Frontal cortex (tissue), 4 donors: ENCODE data around the gene ANKRD33. TPM values are rescaled to one million over a fixed set of nuclear protein-coding genes. Genes with fewer than 3 reads are reported as not detected.
"Not testable (repeated sequence)": the region's sequence is repeated elsewhere in the genome, so short reads cannot be mapped to it uniquely, and the experiment has no call there.

ENCODE experiments used
- DNase-seq, 2 donors: peaks; one replicate each; pipeline ENCODE4 v3.0.0; 2012; ENCODE audit warnings: low spot score in 2 of 2
- FAIRE-seq: peaks from 2 replicates; lab custom pipeline; 2012; peaks lifted over from hg19 to GRCh38; lab: Jason Lieb, UNC
- total RNA-seq: library from RNA; depleted of rRNA; stranded (reverse); fragments of >200 nt; gene quantifications from one replicate; pipeline ENCODE4 v1.2.3, GENCODE V29; 2014
- donor health status: control.
- donor health status: control.
- donor health status: control.

ANKRD33 gene
- total RNA-seq, 1 donor from 2014 or later = not detected

DNA sequence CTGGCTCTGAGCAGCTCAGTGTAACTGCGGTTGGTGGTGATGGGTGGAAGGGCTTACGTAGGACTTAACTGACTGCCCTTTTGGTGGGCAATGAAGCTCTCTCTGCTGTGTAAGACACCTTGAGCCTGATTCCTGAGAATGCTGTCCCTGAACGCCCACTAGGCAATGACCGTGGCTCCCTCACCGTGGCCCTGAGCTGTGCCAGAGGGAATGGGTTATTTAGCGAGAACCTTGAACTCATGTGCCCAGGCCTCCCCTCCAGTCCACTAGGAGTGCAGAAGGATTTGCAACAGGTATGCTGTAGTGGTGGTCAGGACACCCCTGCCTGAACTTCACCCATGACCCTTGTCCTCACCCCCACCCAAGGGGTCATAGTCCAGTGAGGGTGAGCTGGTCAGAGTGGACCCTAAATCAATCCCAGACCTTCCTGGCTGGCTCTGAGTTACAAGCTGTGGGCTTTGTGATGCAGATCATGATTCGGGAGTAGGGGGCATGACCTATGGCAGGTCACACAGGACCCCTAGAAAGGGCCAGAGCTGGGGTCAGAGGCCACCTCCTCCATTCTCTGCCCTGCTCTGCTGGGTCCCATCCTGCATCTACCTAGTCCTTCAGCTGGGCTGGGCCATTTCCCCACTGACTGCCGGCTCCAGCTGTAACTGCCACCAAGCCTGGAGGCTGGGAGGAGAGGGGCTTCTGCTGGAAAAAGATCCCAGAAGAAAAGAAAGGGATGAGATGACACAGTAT is 14.5 kb upstream of the ANKRD33 start:
- DNase-seq (no peak), FAIRE-seq (no peak)

DNA sequence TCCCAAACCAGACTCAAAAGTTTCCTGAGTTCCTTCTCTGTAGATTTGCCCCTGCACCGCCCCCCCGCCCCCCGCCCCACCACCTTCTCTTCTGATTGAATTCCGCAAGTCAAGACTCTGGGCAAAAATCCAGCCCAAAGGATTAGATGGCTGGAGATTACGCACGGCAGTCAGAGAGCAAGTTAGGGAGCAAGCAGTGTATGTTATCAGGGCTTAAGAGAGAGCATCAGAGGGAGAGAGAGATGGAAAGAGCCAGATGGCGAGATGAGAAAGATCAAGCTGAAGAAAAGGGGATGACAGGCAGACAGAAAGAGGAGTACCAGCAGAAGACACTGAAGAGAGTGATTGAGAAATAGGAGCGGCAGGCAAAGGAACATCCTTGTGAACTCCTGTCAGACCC is 13.9 kb upstream of the ANKRD33 start:
- FAIRE-seq (no peak), DNase-seq (no peak)

DNA sequence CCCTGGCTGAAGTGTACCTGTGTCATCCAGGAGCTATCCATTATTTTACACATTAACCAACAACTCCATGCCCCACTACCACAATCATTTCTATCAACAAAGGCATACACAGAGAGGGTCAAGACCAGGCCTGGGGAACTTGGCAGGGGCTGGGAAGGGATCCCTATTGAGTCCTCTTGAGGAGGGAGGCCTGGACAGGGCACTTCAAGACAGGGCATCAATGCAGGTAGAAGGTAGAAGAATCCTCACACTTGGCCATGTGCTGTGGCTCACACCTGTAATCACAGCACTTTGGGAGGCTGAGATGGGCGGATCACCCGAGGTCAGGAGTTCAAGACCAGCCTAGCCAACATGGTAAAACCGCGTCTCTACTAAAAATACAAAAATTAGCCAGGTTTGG is 13.4 kb upstream of the ANKRD33 start:
- FAIRE-seq (no peak), DNase-seq (no peak)

GRCh38 chr12:51879102-51879501 is 8.8 kb upstream of the ANKRD33 start:
- FAIRE-seq = no peak
- DNase-seq = no peak

- DNase-seq (no peak), FAIRE-seq (no peak)
Measured at GRCh38 chr12:51883295-51883694, 4.6 kb upstream of the ANKRD33 start.

DNA sequence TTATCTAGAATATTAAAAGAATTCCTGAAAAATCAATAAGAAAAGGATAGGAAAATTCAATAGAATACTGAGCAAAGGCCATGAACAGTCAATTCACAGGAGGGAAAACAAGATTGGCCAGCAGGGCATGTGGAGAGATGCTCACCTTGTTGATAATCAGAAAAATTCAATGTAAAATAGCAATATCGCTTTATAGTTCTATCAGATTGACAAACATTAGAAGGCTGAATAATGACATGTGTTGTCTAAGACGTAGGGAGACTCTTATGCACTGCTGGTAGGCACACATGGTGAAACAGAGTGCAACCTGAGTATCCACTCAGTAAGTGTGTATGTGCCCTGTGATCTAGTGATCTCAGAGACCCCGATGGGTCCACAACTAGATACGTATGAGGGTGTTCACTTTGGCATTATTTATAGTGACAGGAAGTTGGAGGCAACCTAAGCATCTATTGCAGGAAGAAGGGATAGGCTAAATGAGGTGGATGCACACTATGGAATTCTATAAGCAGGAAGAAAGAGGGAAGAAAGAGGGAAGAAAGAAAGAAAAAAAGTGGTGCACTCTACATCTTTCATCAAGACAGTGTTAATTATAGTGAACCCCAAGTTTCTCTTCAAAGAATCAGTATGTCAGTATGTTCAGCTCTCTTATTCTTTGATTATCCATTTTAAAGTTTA is 3.8 kb upstream of the ANKRD33 start:
- DNase-seq = no peak
- FAIRE-seq = no peak

- FAIRE-seq (no peak), DNase-seq (no peak)
Measured at GRCh38 chr12:51884676-51885229, 3.1 kb upstream of the ANKRD33 start.

DNA sequence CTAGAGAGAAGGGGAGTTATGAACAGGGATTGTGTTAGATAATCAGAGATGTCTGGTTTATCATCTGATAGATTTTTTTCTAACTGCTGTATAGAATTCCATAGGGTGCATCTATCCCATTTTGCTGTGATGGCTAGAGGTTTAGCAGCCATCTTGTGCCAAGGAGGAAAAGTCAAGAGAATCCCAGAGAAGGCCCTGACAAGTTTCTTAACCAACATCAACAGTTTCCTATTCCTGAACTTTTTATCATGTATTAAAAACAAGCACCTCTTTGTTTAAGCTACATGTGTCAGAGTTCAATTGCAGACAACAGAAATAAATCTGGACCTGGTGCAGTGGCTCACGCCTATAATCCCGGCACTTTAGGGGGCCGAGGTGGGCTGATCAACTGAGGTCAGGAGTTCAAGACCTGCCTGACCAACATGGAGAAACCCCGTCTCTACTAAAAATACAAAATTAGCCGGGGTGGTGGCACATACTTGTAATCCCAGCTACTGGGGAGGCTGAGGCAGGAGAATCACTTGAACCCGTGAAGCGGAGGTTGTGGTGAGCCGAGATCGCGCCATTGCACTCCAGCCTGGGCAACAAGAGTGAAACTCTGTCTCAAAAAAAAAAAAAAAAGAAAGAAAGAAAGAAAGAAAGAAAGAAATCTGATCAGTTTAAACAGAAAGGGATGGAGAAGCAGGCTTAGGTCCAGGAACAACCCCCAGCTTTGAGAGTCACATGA is 2.4 kb upstream of the ANKRD33 start:
- FAIRE-seq, DNase-seq: not testable (repeated sequence)

DNA sequence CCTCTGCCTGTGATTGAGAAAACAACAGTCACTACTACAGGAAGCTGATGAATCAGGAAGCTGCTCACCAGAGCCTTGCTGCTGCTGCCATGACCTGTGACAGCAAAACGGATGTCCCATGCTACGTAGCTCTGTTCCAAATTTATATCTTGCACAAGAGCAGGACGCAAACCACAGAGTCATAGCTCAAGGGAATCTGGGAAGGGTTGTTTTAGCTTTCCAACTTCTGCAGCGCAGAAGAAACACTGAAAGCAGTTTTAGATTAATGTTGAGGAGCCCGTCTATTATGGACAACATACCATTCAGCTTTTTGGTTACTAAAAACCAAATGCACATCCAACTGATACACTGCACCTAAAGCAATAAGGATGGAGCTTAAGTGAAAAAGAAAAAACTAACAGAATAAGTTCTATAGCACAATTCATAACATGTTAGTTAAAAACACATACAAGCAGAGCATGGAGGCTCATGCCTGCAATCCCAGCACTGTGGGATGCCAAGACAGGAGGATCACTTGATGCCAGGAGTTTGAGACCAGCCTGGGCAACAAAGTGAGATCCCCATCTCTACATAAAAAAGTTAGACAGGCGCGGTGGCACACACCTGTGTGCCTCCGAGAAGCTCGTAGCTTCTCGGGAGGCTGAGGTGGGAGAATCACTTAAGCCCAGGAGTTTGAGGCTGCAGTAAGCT is 1.7 kb upstream of the ANKRD33 start:
- DNase-seq = peak in 1 of 2 donors; percentile 73
- no peak for FAIRE-seq

DNA sequence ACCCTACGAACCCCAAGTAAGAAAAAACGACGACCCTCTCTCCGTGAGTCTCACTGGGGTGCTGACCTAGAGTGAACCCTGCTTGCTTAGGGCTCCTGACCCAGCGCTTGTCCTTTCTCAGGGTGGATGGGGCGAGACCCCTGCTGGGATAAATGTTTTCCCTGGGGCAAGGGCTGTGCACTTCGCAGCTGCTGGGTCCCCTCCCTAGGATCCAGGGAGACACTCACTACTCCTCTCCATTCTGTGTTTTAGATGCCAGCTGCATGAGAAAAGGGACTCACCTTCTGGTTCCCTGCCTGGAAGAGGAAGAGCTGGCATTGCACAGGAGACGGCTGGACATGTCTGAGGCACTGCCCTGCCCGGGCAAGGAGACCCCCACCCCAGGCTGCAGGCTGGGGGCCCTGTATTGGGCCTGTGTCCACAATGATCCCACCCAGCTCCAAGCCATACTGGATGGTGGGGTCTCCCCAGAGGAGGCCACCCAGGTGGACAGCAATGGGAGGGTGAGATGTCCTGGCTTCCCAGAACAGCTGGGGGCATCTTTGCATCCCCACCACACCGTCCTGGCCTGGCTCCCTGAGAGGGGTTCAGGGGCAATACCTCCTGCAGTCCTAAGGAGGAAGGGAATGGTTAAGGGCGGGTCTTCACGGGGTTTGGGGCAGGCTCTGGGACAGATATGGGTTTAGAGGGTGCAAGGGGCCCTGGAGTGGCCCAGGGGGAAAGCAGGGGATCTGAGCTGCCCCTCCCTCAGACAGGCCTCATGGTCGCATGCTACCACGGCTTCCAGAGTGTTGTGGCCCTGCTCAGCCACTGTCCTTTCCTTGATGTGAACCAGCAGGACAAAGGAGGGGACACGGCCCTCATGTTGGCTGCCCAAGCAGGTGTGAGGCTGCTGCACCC is 663 bp downstream of the ANKRD33 start:
- no peak for DNase-seq
- no peak for FAIRE-seq

- no peak for DNase-seq
- no peak for FAIRE-seq
Measured at GRCh38 chr12:51889216-51890132, 1.6 kb downstream of the ANKRD33 start.

DNA sequence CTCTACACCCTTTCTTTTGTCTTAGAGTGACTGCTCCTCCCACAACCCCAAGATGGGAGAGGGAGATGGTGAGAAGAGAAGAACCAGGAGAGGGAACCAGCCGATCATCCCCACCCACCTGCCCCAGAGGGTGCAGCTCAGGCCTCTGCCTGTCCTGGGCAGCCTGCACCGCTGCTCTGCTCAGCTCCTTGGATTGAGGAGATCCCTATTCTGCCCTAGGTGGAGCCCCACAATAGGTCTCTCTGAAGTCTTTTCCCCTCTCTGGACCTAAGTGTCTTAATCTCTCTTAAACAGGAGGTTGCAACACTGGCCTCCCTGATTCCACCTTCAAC is 2.2 kb downstream of the ANKRD33 start:
- DNase-seq = no peak
- FAIRE-seq = no peak

DNA sequence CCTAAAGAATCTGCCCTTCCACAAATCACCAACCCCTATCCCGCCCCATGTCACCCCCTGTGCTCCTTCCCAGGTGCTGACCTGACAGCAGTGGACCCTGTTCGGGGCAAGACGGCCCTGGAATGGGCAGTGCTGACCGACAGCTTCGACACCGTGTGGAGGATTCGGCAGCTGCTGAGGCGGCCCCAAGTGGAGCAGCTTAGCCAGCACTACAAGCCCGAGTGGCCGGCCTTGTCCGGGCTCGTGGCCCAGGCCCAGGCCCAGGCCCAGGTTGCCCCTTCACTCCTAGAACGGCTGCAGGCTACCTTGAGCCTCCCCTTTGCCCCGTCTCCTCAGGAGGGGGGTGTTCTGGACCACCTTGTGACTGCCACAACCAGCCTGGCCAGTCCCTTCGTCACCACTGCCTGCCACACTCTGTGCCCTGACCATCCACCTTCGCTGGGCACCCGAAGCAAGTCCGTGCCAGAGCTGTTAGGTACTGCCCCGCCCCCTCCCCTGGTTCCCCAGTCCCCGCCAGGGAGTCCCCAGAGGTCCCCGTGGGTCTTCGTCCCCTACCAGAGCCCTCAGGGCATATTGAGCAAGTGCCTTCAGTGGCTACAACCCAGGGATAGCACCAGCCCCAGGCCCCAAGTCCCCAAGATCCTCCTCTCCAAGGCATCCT is 2.7 kb downstream of the ANKRD33 start:
- no peak for FAIRE-seq
- no peak for DNase-seq

DNA sequence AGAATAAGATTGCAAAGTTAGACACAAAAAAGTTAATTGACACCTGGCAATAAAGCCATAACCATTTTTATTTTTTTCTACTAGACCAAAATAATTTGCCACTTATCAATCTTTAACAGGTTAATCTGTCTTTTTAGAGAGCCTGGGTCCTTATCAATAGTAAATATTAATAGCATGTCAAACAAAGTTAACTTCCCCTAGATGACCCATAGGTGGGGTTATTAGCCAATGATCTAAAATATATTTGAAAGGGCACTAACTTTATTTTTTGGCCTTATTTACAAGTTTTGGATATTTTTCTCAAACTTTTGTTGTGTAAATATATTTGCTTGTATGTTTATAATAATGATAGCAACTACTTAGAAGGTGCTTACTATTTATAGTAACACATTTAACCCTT is 3.9 kb downstream of the ANKRD33 start:
- DNase-seq (no peak), FAIRE-seq (no peak)

GRCh38 chr12:51893786-51894185 is 5.9 kb downstream of the ANKRD33 start:
- no peak for DNase-seq
- no peak for FAIRE-seq

DNA sequence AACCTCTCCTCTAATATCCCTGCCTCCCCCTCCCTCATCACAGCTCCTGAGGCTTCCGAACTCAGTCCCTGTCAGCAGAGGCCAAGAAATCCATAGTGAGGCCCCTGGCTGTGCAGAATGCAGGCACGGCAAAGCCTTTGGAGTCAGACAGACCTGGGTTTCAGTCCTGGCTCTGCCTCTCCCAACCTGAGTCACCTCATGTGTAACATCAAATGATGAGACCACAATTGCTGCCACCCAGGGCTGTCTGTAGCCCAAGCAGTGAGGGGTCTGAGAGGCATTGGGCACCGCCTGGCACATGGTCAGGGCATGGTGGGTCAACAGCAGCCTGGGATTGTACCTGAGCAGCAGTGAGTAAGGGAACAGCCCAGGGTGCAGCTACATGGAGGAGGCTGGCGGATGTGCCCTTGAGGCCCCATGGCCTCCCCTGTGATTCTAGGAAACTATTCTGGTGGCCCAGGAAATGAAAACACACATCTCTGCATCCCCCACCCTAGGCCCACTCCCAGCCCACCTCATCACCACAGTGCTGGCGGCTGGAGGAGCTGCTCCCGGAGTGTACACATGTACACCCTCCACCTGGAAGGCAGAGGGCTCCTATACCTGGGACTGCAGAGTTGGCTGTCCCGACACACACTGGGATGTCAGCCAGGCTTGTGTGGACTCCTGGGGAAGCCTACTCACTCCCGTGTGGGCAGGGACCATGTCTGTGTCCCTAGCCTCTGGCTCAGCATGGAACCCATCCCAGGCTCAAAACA is 7.7 kb downstream of the ANKRD33 start:
- FAIRE-seq = no peak
- DNase-seq = no peak

GRCh38 chr12:51896236-51896635 is 8.3 kb downstream of the ANKRD33 start:
- DNase-seq (no peak), FAIRE-seq (no peak)
